GM20000 (cell line): Measurements from ENCODE around the gene GRM4.

ENCODE experiments used
- DNase-seq: peaks from one replicate; pipeline ENCODE4 v3.0.0; 2012; ENCODE audit warnings: low spot score
- TF ChIP-seq, protein P1 (sequence below): IDR thresholded peaks from 2 replicates; pipeline ENCODE4 v1.5.1; 2012; ENCODE audit warnings: mild to moderate bottlenecking, control low read depth; ENCODE audit errors: extremely low read depth, missing control alignments

The GRM4 gene

GRCh38 chr6:34022250-34022872 is 123.5 kb downstream of the GRM4 start:
- no peak for DNase-seq
- TF ChIP-seq, protein P1, sequence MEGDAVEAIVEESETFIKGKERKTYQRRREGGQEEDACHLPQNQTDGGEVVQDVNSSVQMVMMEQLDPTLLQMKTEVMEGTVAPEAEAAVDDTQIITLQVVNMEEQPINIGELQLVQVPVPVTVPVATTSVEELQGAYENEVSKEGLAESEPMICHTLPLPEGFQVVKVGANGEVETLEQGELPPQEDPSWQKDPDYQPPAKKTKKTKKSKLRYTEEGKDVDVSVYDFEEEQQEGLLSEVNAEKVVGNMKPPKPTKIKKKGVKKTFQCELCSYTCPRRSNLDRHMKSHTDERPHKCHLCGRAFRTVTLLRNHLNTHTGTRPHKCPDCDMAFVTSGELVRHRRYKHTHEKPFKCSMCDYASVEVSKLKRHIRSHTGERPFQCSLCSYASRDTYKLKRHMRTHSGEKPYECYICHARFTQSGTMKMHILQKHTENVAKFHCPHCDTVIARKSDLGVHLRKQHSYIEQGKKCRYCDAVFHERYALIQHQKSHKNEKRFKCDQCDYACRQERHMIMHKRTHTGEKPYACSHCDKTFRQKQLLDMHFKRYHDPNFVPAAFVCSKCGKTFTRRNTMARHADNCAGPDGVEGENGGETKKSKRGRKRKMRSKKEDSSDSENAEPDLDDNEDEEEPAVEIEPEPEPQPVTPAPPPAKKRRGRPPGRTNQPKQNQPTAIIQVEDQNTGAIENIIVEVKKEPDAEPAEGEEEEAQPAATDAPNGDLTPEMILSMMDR, result no peak

- TF ChIP-seq, protein P1, result no peak
- DNase-seq, result no peak
These were observed 124.2 kb downstream of the GRM4 start for GRCh38 chr6:34021554-34022190.

DNA sequence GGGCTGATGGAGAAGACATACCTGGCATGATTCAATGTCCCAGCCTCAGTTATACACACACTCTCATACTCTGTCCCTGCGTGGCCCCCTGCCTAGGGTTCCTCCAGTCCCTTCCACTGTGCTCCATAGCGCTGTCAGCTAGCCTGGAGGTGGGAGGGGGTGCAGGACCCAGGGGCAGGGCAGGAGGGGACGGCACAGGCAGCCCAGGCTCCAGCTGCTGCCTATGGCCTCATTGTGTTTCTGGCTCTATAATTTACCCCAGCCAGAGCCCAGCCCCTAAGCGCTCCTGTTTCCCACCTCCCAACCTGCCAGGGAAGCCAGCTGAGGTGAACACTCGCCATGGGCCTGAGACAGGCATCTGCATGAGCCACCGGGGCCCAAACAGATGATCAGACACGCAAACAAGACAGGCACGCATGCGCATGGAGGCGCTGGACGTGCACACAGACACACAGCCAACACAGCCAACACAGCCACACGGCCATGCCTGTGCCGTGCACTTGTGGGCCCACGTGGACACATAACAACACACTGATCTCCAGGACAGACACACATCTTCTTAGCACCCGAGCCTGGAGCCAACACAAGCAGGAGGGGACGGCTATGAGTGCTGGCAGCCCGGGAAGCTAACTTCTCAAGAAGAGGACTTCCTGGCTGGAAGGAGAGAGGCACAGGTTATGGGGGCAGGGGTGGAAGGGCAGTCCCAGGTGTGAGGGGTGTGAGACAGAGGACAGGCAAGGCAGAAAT is 124.9 kb downstream of the GRM4 start:
- TF ChIP-seq, protein P1, result no peak
- no peak for DNase-seq

GRCh38 chr6:34020278-34020677 is 125.6 kb downstream of the GRM4 start:
- TF ChIP-seq, protein P1, result no peak
- DNase-seq, result no peak

DNA sequence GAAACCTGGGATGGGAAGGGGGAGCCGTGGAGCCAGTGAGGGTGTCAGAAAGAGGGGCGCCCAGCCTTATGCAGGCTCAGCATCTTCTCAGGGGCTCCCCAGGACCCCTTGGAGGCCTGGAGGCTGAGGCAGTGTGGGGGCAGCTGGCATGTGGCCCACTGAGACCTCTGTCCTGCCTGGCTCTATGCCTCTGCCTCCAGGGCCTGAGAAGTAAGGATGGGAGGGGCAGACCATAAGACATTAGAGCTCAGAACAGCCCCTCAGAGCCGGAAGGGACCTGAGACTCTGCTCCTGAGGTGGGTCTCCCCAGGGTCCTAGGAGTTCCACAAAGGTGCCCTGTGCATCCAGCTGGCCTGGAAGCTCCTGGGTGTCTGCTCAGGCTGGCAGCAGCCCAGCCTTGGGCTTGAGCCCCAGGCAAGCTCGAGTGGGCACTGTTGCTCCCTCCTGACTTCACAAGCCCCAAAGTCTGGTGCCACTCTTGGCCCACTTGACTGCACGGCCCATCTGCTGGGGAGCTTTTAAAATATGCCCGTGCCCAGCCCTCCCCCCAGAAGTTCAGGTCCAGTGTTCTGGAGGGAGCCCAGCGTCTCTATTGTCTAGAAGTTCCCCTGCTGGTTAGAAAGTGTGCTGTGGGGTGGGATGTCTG is 126.8 kb downstream of the GRM4 start:
- TF ChIP-seq, protein P1, result no peak
- no peak for DNase-seq

GRCh38 chr6:34018026-34018425 is 127.9 kb downstream of the GRM4 start:
- TF ChIP-seq, protein P1, result no peak
- no peak for DNase-seq
